ENCODE results near the gene FAAH. TPM values are rescaled to one million over a fixed set of nuclear protein-coding genes. Genes with fewer than 3 reads are reported as not detected.

Gene FAAH
- 13.3 and 15.1 TPM in 2 replicates for total RNA-seq (2013; cell fraction: nucleolus; rRNA removed)
- 0.98 and 1.4 TPM in 2 replicates for total RNA-seq (2014; rRNA removed)
- 0.22 TPM in 1 of 2 replicates, not detected in the other for total RNA-seq (2014; rRNA removed; fragmentation: Illumina TruSeq; extraction: Trizol)
- total RNA-seq (2021) = 0.72 and 0.77 TPM in 2 replicates
- 0.50 TPM for polyA plus RNA-seq (2011; ENCODE audit: low read depth)
- 1.7 and 2.5 TPM in 2 replicates for polyA plus RNA-seq (2011; rRNA removed)
- polyA plus RNA-seq (2011; cell fraction: cytosol; rRNA removed) = 2.0 and 2.9 TPM in 2 replicates
- polyA plus RNA-seq (2011; cell fraction: nucleus; rRNA removed) = 31.6 and 35.8 TPM in 2 replicates
- 2.1 and 2.6 TPM in 2 replicates for polyA plus RNA-seq (2012)
- 0.11 and 0.37 TPM in 2 replicates for polyA plus RNA-seq (2014; fragmentation: Illumina TruSeq; extraction: Trizol)
- under 1 TPM in 1 of 2 experiments, not detected in 1; 0.07 TPM for polyA plus RNA-seq (2014; fragmentation: Nextera tagmentation; extraction: Ambion mirVana)
- 0.52 and 0.64 TPM in 2 replicates for polyA plus RNA-seq (2014; rRNA removed)
- under 1 TPM; 0.51 to 0.69 TPM for polyA plus RNA-seq (2016; fragmentation: Nextera tagmentation; extraction: Ambion mirVana)
- 0.88 and 4.1 TPM in 2 replicates for polyA minus RNA-seq (2011; rRNA and poly(A)+ RNA removed)
- 0.83 TPM in 1 of 2 replicates, not detected in the other for polyA minus RNA-seq (2011; cell fraction: cytosol; rRNA and poly(A)+ RNA removed)
- polyA minus RNA-seq (2011; cell fraction: nucleus; rRNA and poly(A)+ RNA removed) = 4.1 and 5.5 TPM in 2 replicates
- percentile 51 among the genes with signal in this experiment for Bru-seq, nascent RNA
- BruChase-seq, experiment 1, labeled RNA remaining after a 6-hour chase = percentile 72 among the genes with signal in this experiment
- BruChase-seq, experiment 2, labeled RNA remaining after a 2-hour chase = percentile 62 among the genes with signal in this experiment
- long read RNA-seq, experiment 1 = 0 reads
- long read RNA-seq, experiment 2 = 0 reads

DNA sequence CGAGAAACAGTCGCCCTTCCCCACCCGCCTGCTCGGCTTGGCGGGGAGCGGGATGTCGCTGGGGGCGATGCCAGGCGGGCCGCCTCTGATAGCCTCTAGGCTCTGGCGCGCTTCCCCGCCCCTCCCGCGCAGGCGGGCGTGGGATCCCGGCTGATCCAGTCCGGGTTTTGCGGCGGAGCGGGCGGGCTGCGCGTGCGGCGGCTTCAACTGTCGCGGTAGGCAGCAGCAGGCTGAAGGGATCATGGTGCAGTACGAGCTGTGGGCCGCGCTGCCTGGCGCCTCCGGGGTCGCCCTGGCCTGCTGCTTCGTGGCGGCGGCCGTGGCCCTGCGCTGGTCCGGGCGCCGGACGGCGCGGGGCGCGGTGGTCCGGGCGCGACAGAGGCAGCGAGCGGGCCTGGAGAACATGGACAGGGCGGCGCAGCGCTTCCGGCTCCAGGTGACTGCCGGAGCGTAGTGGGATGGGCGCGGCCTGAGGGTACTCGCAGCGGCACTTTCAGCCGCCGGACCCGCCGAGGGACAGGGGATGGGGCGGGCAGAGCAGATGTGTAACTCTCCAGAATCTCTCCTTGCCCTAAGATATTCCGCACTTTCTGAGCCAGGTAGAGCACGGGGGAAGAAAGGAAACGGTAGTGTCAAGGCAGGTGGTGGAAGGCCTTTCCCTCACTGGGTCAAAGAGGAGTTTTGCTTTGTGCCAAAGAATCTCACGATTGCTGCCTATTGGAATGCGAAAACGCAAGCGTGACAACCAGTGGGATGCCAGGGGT is at the start of gene FAAH:
TSS of gene FAAH (plus strand) at position 210 of the 764 bp plus-strand sequence. CDS start at position 242, 32 bp downstream.
- no TSS peak for BruUV-seq (replicated peaks)
- Histone ChIP-seq H3K4me2 (ENCODE audit: control insufficient read depth, insufficient read depth) (peak within 1 kb of the TSS; percentile 4; the same call in 1 of the 2 replicates), H3K27me3 (replicated peaks in 1 of 2; ENCODE audit: control insufficient read depth in 2 of 2, insufficient read depth in 2 of 2, low read length in 1 of 2) (no peaks in the 10 kb centered on the region), H3K36me3 (ENCODE audit: control insufficient read depth in 2 of 2, insufficient read depth in 2 of 2, low read length in 1 of 2) (no peaks in the 10 kb centered on the region), H3K27ac (ENCODE audit: control insufficient read depth, insufficient read depth) (no peak within 1 kb of the TSS), H3K4me3 (no peak within 1 kb of the TSS), H3K79me2 (ENCODE audit: control insufficient read depth, insufficient read depth, low read length) (no peaks in the 10 kb centered on the region), H3K9me3 (replicated peaks; ENCODE audit: control insufficient read depth, insufficient read depth, low read length) (peaks cover 4% of the 10 kb centered on the region; the same call in 2 of the 3 replicates), H3K9ac (ENCODE audit: control insufficient read depth, insufficient read depth, low read length) (no peak within 1 kb of the TSS), H3K4me1 (ENCODE audit: control insufficient read depth, insufficient read depth, low read length) (no peaks in the 10 kb centered on the region), H2AFZ (ENCODE audit: control insufficient read depth, low read depth, low read length) (no peak within 1 kb of the TSS), H4K20me1 (ENCODE audit: control insufficient read depth, insufficient read depth) (no peaks in the 10 kb centered on the region)
- in situ Hi-C loops (cut with MboI) = no loop called here
- ChIA-PET SMC1A (ENCODE audit: uncharacterized antibody, unreplicated experiment) (no interaction called here), CTCF (no interaction called here), POLR2A (no interaction called here), RAD21 (ENCODE audit: unreplicated experiment) (no interaction called here)
- intact Hi-C loops (cut with micrococcal nuclease; ENCODE audit: unreplicated experiment) = no loop called here
- no peak for TF ChIP-seq PAX5 (IDR thresholded peaks at IDR 0.05; ENCODE audit: borderline replicate concordance, low read depth, low read length)
- peak in 1 of 2 experiments; percentile 27; a peak in 1 of 4 replicates for TF ChIP-seq BHLHE40 (IDR thresholded peaks at IDR 0.05; ENCODE audit: borderline replicate concordance in 1 of 2, low read depth in 2 of 2, low read length in 1 of 2)
- WGBS (ENCODE audit: insufficient coverage, insufficient replicate concordance, low lambda C conversion rate, missing lambda C conversion rate) = 78% methylated on average over 75 of the region's 75 CpGs
- FAIRE-seq = no peak
- ATAC-seq = no peak
- DNase-seq (ENCODE audit: low read depth, low spot score) = no peak
